PC-3 (cell line): ENCODE results near the gene CBFA2T2.
"Not testable (repeated sequence)": the region's sequence is repeated elsewhere in the genome, so short reads cannot be mapped to it uniquely, and the experiment has no call there.

Experiments used
- EZH2phosphoT487 ChIP-seq: fragments of 300-600 bp; sonication (generic); IDR thresholded peaks from 2 replicates; pipeline ENCODE4 v1.6.1; 2018; ENCODE audit warnings: mild to moderate bottlenecking, antibody characterized with exemption, low read length, borderline replicate concordance
- TF ChIP-seq, protein P1 (sequence below): fragments of 300-600 bp; sonication (generic); conservative IDR thresholded peaks from 2 replicates; pipeline ENCODE4 v1.5.1; 2017; ENCODE audit warnings: antibody characterized with exemption, low read depth, mild to moderate bottlenecking, low read length

GRCh38 chr20:33509057-33509456, 19.2 kb downstream of the CBFA2T2 start:
- TF ChIP-seq, protein P1, sequence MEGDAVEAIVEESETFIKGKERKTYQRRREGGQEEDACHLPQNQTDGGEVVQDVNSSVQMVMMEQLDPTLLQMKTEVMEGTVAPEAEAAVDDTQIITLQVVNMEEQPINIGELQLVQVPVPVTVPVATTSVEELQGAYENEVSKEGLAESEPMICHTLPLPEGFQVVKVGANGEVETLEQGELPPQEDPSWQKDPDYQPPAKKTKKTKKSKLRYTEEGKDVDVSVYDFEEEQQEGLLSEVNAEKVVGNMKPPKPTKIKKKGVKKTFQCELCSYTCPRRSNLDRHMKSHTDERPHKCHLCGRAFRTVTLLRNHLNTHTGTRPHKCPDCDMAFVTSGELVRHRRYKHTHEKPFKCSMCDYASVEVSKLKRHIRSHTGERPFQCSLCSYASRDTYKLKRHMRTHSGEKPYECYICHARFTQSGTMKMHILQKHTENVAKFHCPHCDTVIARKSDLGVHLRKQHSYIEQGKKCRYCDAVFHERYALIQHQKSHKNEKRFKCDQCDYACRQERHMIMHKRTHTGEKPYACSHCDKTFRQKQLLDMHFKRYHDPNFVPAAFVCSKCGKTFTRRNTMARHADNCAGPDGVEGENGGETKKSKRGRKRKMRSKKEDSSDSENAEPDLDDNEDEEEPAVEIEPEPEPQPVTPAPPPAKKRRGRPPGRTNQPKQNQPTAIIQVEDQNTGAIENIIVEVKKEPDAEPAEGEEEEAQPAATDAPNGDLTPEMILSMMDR: not testable (repeated sequence)
- not testable (repeated sequence) for TF ChIP-seq EZH2phosphoT487
